Measurements from ENCODE around the gene PACS2.

PACS2 gene

DNA sequence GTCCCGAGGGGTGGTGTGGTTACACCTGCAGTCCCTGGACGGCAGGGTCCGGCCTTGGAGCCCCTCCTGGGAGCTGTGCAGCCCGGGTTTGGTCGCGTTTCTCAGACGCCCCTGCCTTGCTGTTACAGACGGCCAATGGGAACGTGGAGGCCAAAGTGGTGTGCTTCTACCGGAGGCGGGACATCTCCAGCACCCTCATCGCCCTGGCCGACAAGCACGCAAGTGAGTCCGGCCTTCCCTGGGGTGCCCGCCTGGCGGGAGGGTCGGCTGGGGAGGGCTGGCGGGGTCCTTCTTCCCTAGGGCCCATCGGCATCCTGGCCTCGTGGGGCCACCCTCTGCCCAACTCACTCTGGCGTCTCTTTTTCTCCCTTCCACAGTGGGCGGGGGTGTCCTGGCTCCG, 130.7 kb downstream of the PACS2 start:
- DNase-seq (ENCODE audit: low spot score), result no peak

- DNase-seq (ENCODE audit: low spot score), result no peak
Observed at GRCh38 chr14:105445901-105446845, 131.6 kb downstream of the PACS2 start.

DNA sequence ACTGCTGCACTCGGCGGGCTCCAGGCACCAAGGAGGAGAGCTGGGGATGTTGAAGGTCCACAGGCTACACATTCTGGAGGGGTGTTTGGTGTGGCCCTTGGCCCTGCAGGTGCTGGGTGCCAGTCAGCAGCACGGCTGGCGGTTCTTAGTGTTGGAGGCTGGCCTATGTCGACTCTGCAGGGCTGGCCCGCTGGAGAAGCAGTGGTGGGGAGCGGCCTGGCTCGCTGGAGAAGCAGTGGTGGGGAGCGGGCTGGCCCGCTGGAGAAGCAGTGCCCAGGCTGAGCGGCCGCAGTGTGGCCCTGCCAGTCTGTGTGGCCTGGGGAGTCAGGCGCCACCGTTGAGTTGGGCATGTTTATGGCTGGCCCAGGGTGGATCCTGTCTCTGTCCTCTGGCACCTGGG, 132.4 kb downstream of the PACS2 start:
- DNase-seq (ENCODE audit: low spot score), result no peak

All from COLO829 (cell line).